Measurements from ENCODE around the gene PJVK. TPM values are rescaled to one million over a fixed set of nuclear protein-coding genes. Genes with fewer than 3 reads are reported as not detected.

The PJVK gene
- total RNA-seq, 1 experiment from 2014 or later: 1.3 TPM

Other genes with a start within 250 kb of the PJVK start
- gene PRKRA, start 203 bp upstream of the PJVK start, total RNA-seq (2014; rRNA removed; shearing (Covaris generic)): 95.9 and 112 TPM in 2 replicates
- gene FKBP7, start 27.2 kb downstream of the PJVK start, total RNA-seq (2014; rRNA removed; shearing (Covaris generic)): 42.6 and 48.4 TPM in 2 replicates
- 12.3 and 15.1 TPM in 2 replicates for gene PLEKHA3, start 29.1 kb downstream of the PJVK start, total RNA-seq (2014; rRNA removed; shearing (Covaris generic))